GM19395 (cell line): ENCODE results near the gene DPP9.
A peak's percentile ranks its signal among the peaks of the same experiment; 100 is the strongest.

Source experiments
- ATAC-seq: cut with Tn5 transposase; IDR thresholded peaks from one replicate; pipeline ENCODE4 v1.9.1; 2021; ENCODE audit warnings: mild to moderate bottlenecking, moderate library complexity; ENCODE audit not compliant: unreplicated experiment

DPP9 gene

DNA sequence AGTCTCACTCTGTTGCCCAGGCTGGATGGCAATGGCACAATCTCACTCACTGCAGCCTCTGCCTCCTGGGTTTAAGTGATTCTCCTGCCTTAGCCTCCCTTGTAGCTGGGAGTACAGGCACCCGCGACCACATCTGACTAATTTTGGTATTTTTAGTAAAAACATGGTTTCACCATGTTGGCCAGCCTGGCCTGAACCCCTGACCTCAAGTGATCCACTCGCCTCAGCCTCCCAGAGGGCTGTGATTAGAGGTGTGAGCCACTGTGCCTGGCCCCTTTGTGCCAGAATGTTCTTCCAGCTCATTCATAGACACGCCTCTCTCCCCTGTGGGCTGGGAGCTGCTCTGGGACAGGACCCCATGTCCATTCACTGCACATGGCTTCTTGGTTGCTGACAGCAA, 62.6 kb downstream of the DPP9 start:
- ATAC-seq = no peak

DNA sequence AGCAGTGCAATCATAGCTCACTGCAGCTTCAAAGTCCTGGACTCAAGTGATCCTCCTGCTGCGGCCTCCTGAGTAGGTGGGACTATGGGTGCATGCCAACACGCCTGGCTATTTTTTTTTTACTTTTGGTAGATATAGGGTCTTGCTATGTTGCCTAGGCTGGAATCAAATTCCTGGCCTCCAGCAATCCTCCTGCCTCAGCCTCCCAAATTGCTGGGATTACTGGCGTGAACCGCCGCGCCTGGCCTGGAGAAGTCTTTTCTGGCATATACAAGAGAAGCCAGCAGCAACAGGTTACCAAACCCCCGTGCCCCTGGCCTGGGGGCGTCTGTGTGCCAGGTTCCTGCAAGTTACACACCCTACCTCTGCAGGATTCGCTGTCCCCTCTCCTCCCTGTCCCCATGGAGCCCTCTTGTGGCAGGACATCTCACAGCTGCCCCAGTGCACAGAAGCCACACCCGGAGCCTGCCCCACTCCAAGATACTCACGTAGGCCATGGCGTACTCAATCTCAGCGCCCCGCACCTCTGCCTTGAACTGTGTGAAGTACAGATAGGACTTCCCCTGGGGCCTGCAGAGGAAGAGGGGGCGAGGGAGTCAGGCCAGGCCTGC, 63.4 kb downstream of the DPP9 start:
- no peak for ATAC-seq

DNA sequence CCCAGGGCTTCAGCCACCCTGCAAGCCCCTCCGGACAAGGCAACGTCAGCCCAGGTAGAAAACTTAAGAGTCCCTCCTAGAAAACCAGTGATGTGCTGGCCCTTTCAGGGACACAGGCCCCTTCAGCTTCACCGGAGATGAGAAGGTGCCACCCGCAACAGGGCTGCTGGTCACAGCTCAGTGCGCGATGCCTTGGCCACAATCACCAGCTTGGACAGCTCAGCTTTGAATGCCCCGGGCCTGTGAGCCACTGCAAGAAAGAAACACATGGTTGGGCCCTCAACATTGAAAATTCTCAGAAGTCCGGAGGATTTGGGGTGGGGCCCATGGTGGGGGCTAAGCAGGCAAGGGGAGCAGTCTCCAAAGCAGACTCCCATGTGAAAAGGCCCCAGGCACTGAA, 65.8 kb downstream of the DPP9 start:
- ATAC-seq = no peak

DNA sequence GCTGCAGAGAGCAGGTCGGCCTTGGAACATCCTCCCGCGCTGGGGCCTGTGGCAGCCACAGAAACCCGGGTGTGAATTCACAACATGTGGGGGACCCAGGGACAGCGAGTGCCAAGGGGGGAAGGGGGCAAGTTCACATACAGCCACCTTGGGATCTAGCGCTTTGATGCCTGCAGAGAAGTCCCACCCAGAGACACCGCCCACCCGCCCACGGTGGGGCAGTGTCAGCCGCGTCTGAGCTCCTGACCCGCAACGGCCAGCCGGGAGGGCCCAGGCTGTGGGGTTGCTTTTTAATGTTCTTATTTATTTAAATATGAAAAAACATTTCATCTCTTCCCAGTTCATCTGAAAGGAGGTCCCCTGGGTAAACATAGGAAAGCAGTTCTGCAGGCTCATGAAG, 66.4 kb downstream of the DPP9 start:
- ATAC-seq = no peak

DNA sequence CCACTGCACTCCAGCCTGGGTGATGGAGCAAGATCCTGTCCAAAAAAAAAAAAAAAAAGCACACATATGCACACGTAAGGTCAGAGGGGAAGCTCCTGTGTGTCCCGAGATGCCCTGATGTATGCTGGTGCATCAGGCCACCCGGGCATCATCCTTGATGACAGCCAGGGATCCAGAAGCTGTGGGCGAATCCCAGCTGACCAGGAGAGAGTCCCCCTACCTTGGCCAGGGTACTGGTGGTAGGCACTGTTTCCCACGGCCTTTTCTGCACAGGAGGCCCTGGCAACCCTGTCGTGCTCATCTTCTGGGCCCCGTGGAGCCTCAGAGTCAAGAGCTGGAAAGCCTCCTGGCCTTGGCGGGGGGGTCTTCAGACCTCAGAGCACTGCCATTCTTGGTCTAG, 67.5 kb downstream of the DPP9 start:
- ATAC-seq = no peak

DNA sequence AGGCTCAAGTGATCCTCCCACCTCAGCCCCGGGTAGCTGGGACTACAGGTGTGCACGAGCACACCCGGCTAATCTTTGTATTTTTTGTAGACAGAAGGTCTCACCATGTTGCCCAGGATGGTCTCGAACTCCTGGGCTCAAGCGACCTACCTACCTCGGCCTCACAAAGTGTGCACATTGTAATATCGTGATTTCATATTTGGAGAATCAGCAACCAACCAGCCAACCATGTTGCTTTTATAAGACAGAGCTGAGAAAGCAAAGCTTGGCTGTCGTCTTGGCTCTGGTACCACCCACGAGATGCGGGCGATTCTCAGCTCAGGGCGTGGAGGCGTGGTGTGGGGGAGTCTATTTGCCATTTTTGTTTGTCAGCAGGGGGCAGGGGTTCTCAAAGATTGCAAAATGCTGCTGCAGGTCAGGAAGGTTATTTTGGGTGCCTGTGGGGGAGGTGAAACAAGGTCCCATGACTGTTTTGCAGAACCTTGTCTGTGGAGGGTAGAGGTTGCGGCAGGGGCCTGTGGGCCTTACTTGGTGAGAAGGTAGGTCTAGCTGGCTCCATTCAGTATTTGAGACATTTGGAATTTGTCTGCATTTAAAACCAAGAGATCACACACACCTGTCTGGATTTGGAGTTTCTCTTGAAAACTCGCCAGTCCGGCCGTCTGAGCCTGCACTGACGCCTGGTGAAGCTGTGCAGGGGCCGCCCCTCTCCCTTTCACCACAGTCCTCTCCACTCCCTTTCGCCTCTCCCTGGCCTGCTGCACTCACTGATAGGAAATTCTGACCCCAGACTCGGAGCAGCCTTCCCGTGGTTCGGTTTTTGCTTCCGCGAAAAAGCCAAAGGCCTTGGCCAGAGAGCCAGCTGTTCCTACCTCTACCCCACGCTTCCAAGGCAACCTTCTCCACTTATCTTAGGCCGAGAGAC, 68.9 kb downstream of the DPP9 start:
- no peak for ATAC-seq

DNA sequence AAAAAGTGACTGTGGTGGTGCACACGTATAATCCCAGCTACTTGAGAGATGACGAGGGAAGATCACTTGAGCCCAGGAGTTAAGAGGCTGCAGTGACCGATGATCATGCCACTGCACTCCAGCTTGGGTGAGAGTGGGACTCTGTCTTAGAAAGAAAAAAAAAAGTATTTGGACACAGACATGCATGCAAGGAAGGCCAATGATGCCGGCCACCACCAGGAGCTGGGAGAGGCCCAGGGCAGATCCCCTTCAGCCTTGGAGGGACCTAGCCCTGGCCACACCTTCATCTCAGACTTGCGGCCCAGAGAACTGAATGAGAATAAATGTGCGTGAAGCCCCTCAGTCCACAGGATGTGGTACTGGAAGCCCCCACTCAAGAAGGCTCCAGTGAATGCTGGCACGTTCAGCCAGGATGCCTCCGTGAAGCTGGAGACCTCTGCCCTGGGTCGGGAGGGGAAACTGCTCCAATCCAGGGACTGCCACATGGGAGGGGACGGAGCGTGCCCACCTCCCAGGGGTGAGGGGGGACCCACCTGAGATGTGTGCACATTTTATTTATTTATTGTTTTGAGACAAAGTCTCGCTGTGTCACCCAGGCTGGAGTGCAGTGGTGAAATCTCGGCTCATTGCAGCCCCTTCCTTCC, 69.7 kb downstream of the DPP9 start:
- ATAC-seq = no peak

DNA sequence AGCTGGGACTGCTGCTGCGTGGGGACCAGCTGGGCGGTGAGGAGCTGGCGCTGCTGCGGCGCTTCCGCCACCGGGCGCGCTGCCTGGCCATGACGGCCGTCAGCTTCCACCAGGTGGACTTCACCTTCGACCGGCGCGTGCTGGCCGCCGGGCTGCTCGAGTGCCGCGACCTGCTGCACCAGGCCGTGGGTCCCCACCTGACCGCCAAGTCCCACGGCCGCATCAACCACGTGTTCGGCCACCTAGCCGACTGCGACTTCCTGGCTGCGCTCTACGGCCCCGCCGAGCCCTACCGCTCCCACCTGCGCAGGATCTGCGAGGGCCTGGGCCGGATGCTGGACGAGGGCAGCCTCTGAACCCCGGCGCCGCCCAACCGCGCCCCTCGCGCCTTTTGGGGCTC, 71.6 kb downstream of the DPP9 start:
- no peak for ATAC-seq

DNA sequence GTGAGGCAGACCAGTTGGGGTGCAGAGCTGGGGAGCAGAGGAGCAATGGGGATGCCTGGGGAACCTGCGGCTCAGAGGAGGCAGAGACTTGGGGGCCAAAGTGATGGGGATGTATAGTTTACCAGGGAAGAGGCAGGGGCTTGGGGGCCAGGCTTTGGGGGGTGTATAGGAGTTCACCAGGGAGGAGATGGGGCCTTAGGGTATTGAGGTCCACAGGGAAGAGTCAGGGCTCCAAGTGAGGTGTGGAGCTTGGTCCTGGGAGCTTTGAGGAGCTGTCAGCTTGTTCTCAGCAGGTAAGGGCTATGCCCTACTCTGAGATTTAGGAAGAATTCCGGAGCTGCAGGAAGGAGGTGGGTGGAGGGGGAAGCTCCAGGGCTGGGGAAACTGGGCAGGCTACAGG, 73.5 kb downstream of the DPP9 start:
- ATAC-seq = no peak

DNA sequence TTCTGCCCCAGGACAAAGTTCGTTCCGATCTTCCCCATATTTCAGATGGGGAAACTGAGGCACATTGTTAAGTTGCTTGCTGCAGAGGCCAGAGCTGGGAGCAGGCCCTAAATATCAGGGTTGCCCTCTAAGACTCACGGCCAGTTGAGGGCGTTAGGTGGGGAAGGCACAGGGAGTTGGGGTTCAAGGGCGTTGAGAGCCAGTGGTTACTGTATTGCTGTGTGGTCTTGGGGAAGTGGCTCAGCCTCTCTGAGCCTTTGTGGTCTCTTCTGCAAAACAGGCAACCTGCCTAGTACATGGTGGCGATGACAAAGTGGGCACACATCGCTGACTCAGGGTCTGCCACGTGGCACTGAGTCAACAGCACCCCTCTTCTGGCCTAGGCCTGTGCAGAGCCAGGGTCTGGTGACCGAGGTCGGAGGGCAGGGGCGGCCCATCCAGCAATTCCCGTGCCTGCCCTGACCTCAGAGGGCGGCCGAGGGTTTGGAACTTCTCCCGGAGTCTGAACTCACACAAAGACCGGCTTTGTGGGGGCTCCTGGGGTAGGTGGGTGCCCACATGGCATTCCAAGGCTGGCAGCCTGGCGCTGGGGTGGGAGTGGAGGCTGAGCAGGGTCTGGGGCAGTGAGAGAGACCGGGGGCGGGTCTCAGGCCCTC, 74.1 kb downstream of the DPP9 start:
- no peak for ATAC-seq

DNA sequence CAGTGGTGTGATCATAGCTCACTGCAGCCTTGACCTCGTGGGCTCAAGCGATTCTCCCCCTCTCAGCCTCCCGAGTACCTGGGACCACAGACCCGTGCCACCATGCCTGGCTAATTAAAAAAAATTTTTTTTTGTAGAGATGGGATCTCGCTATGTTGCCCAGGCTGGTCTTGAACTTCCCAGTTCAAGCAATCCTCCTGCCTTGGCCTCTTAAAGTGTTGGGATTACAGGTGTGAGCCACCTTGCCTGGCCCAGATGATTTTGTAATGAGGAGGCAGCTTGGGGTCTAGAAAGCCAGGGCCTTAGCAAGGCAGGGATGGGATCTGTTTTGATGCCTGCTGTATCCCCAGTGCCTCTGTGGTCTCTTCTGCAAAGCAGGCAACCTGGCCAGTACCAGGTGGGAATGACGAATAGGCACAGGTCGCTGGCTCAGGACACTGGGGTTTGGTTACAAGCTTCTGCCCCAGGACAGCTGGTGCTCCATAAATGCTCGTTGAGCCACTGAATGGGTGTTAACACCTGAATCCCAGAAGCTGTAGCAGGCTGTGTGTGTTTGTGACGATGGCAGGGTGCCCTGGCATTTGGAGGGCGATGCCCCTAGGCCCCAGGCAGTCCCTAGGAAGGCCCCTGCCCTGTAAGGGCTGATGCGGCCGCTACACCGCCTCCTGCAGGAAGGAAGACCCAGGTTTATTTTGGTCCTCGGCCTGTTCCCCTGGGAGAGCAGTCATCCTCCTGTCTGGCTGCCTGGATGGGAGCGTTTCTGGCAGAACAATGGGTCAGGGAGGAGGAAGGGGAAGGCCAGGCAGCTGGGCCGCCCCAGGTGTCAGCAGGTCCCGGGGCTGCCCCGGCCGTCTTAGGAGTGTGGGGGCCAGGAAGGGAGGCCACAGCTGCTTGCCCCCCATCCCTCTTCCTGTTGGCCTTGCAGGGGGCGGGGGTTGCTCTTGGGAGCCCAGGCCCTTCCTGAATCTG, 75.7 kb downstream of the DPP9 start:
- no peak for ATAC-seq

DNA sequence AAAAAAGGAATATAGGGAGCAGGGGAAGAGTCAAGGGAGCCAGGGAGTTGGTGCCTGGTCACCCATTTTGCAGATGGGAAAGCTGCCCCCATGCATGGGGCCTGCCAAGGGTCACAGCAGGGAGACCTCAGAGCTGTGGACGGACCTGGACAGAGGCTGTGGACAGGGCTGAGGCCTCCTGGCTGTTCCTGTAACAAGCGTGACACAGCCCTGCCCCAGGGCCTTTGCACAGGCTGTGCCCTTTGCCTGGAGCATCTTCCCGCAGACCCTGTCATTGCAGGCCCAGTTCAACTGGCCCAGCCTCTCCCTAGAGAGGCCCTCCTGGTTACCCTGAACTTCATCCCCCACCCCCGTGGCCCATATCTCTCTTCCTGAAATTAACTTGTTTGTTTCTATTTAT, 77.9 kb downstream of the DPP9 start:
- ATAC-seq = no peak

DNA sequence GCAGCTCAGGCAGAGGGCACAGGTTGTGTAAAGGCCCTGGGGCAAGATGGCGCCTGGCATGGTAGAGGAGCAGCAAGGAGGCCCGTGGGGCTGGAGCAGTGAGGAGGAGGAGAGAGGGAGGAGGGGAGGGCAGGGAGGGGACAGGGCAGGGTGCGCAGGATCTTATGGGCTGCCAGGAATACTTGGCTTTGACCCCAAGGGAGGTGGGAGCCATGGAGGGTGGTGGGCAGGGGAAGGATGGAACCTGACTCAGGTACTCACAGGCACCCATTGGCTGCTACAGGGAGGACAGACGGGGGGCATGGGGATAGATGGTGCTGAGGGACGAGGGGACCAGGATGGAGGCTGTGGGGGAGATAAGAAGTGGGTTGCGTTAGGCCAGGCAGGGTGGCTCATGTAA, 81.0 kb downstream of the DPP9 start:
- ATAC-seq = no peak

DNA sequence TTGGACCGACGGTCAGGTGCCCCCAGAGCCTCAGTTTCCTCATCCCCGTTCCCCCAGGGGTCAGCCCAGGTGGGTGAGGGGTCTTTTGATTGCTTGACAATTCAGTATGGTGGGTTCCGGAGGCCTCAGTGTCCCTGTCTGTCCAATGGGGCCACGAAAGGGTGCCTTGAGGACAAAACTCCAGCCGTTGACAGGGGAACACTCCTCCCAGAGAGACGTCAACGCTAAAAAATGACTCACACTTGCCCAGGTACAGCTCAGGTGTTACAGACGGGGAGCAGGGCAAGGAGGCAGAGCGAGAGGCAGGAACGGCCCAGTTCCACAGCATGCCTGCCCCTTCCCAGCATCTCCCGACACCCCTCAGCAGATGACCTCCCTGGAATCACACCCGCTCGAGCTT, 82.5 kb downstream of the DPP9 start:
- no peak for ATAC-seq

DNA sequence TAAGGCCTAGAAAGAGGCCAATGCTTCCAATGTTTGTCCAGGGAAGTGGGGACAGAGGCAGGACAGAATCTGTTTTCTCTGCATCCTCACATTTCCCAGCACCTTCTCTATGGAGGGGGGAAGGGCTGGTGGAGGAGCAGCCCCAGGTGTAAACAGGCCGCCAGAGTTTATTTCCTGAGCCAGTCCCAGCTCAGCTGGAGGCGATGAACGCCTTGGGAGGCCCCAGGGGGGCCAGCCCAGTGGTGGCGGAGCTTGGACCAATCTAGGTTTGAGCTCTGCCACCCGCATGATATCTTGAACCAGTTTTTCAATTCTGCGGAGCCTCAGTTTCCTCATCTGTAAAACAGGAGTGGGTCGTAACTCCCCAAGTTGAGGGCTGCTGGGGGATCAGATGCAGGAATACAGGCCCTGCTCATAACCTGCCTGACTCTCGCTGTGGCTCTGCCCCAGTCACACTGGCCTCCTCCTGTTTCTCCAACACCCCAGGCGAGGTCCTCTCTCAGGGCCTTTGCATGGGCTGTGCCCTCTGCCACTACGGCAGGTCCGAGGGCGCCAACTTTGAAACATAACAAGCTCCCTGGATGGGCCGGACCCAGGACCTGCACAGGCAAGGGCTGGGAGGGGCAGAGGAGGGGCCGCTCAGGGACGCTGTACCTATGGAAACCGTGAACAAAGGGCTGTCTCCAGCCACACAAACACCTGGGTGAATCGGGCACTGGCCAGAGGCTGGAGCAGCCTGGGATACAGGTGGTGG, 83.2 kb downstream of the DPP9 start:
- ATAC-seq = no peak

DNA sequence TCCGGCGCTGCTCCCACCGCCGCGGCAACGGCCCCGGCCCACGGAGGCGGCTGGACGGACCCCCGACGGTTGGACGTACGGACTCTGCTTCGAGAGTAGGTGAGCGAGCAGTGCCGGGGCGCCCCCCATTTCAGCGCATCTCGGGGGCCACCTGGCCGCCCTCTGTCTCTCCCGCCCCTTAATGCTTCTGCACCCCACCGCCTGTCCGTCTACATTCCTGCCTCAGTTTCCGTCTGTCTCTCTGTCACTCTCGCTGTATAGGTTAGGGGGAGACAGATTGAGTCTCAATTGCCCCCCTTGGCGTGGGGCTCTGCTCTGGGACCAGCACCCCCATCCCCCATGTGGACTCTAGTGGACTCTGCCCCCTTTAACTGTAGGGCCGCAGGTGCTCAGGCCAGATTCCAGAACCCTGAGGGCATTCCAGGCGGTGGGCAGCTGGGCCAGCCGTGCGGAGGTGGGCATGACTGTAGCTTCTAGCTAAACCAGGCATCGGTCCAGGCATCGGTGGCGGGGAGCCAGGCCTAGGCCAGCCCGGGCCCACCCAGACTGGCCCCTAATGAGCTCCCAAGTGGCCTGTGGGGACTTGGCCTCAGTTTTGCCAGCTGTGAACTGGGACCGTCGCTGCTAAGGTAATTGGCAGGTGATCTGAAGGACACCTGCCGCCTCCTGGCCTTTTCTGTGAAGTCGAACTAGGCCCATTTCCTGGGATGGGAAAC, 84.0 kb downstream of the DPP9 start:
- ATAC-seq = peak; percentile 16

DNA sequence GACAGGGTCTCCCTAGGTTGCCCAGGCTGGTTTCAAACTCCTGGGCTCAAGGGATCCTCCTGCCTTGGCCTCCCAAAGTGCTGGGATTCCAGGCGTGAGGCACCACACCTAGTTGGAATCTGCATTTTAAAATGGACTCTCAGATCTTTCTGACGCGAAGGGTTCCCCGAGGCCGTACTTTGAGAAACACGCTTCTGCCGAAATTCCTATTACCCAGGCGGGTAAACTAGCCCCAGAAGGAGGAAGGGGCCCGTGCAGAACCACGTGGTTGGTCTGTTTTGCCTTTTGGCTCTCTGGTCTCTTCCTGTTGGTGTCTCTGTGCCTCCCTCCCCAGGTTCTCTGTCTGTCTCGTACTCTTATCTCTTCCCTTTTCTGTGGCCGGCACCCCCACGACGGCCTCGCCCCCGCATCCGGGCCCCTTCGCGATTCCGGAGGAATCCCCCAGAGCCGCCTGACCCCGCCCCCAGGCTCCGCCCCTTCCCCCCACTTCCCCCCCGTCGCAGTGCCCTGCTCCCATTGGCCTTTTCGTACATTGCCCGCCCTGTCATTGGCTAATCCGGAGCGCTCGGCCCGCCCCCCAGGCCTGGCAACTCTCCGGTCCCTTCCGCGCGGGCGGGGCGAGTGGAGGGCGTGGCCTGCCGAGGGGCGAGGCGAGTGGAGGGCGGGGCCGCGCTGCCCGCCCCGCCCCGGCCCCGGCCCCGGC, 84.7 kb downstream of the DPP9 start, which contains the start of gene TNFAIP8L1:
Gene TNFAIP8L1 (plus strand): TSS at position 689 of the 703 bp plus-strand sequence. CDS start 12,354 bp downstream, outside the sequence.
- ATAC-seq = peak; percentile 71

DNA sequence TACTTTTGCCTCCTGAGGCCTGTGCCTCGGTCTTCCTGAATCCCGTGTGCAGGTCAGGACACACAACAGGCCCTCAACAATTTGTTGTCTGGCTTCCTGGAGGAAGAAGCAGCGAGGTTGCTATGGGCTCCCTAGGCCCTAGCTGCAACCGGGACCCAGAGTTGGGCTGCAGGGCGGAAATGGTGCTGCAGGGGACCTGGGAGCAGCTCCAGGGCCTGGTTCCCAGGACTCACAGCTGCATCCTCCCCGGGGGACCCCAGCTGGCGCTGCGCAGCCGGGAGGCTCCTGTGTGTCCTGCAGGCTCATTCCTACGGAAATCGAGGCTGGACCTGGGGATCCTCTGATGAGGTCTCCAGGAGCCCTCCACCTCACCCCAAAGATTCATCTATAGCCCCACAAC, 85.3 kb downstream of the DPP9 start:
- no peak for ATAC-seq
